ENCODE data around the gene USP32. TPM values are rescaled to one million over a fixed set of nuclear protein-coding genes. Genes with fewer than 3 reads are reported as not detected.

Gene USP32
- total and polyA plus RNA-seq, 5 donors, result 13.3 to 43.2 (median 32.8) TPM

DNA sequence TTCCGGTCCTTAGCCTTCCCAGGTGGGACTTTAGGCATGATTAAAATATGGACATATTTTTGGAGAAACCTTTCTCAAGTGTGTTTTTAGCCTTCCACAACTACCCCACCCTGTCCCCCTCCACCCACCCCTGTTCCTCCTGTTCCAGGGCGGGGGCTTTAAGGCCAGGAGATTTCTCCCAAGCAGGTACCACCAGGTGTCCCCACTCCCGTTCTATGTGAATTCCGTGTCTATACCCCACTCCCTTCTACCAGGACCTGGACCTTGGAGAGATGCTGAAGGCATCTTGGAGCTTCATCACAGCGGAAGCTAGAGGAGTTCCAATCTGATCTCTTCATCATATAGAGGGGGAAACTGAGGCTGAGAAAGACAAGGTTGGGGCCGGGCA, 232.5 kb downstream of the USP32 start:
- Histone ChIP-seq H3K9me3 (ENCODE audit: control insufficient read depth, low read length) (no peaks in the 10 kb centered on the region), H3K4me1 (ENCODE audit: control insufficient read depth, insufficient read depth, low read length) (peaks cover 7% of the 10 kb centered on the region), H3K27ac (ENCODE audit: low read length) (no peak overlapping the region), H3K4me3 (ENCODE audit: low read length) (no peak overlapping the region), H3K27me3 (ENCODE audit: control insufficient read depth, insufficient read depth) (no peaks in the 10 kb centered on the region)
- intact Hi-C loops (cut with DNase I), result no loop called here
- ATAC-seq (no peak), DNase-seq (no peak)
- WGBS, result 70% methylated on average over 6 of the region's 6 CpGs

DNA sequence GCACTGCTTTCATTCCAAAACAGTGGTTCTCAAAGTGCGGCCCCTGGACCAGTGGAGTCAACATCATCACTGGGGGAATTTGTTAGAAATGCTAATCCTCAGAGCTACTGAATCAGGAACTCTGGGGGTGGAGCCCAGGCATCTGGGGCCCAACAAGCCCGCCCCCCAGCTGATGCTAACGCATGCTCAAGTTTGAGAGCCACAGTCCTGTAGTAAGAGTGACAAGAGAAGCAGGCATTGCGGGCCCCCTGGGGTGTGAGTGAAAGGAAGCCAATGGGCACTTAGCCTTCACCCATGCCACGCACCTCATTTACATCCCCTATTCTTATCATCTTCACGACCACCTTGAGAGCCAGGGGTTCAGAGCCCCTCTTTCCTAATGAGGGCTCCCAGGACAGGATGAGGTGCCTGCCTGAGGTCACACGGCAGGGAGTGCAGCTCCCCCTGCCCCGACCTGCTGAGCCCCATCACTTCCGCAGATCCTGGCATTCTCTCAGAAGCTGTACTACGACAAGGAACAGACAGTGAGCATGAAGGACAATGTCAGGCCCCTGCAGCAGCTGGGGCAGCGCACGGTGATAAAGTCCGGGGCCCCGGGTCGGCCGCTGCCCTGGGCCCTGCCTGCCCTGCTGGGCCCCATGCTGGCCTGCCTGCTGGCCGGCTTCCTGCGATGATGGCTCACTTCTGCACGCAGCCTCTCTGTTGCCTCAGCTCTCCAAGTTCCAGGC, 233.0 kb downstream of the USP32 start:
- DNase-seq, result no peak
- no peaks in the 10 kb centered on the region for H3K27me3 ChIP-seq (ENCODE audit: control insufficient read depth, insufficient read depth)
- peaks cover 7% of the 10 kb centered on the region for H3K4me1 ChIP-seq (ENCODE audit: control insufficient read depth, insufficient read depth, low read length)
- H3K27ac ChIP-seq (ENCODE audit: low read length), result no peak overlapping the region
- H3K4me3 ChIP-seq (ENCODE audit: low read length), result no peak overlapping the region
- intact Hi-C loops (cut with DNase I), result no loop called here
- ATAC-seq, result no peak
- H3K9me3 ChIP-seq (ENCODE audit: control insufficient read depth, low read length), result no peaks in the 10 kb centered on the region
- WGBS, result 35% methylated on average over 19 of the region's 19 CpGs

GRCh38 chr17:60157487-60158040, 234.4 kb downstream of the USP32 start:
- H3K9me3 ChIP-seq (ENCODE audit: control insufficient read depth, low read length), result no peaks in the 10 kb centered on the region
- intact Hi-C loops (cut with DNase I), result no loop called here
- H3K4me3 ChIP-seq (ENCODE audit: low read length), result no peak overlapping the region
- H3K27me3 ChIP-seq (ENCODE audit: control insufficient read depth, insufficient read depth), result no peaks in the 10 kb centered on the region
- H3K4me1 ChIP-seq (ENCODE audit: control insufficient read depth, insufficient read depth, low read length), result peaks cover 5% of the 10 kb centered on the region
- no peak overlapping the region for H3K27ac ChIP-seq (ENCODE audit: low read length)
- DNase-seq (no peak), ATAC-seq (no peak)
- WGBS, result 75% methylated on average over 18 of the region's 18 CpGs

DNA sequence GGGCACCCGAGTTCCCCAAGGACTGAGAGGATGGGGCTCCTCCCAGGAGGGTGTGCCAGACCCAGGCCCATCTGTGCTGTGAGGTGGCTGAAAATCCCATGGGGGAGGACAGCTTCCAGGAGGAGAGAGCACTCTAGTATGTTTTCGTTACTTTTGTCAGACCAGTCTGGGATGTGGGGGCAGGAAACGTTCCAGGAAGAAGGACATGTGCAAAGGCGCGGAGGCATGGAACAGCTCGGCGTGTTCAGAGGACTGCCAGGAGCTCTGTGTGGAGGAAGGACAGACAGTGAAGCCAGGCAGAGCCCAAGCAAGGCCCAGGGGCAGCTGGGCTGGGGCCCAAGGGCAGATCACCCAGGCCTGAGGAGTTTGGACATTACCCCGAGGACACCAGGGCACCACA, 235.2 kb downstream of the USP32 start:
- no peak overlapping the region for H3K27ac ChIP-seq (ENCODE audit: low read length)
- no peaks in the 10 kb centered on the region for H3K27me3 ChIP-seq (ENCODE audit: control insufficient read depth, insufficient read depth)

DNA sequence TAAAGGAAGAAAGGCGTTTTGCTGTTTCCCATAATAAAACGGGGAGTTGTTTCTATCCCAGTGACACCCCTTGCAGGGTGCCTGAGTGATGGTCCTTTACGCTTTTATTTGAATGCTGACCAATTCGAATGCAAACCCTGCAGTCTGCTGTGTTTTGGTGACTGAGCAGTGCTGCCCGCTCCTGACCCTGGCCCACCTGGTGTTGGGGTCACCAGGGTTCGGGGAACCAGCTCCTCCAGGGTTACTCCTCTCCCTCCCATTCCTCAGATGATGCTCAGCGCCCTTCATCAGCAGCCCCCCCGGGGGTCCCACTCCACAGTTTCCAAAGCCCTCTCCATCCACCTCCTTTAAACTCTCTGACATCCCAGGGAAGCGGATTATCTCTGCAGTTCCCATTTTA, 236.1 kb downstream of the USP32 start:
- no peak overlapping the region for H3K27ac ChIP-seq (ENCODE audit: low read length)
- H3K9me3 ChIP-seq (ENCODE audit: control insufficient read depth, low read length), result no peaks in the 10 kb centered on the region
- DNase-seq (no peak), ATAC-seq (no peak)
- H3K4me3 ChIP-seq (ENCODE audit: low read length), result no peak overlapping the region
- H3K27me3 ChIP-seq (ENCODE audit: control insufficient read depth, insufficient read depth), result no peaks in the 10 kb centered on the region
- WGBS, result 71% methylated on average over 9 of the region's 9 CpGs
- intact Hi-C loops (cut with DNase I), result no loop called here
- no peaks in the 10 kb centered on the region for H3K4me1 ChIP-seq (ENCODE audit: control insufficient read depth, insufficient read depth, low read length)

More for the DNA sequence above, 235.2 kb downstream of the USP32 start:
- H3K4me1 ChIP-seq (ENCODE audit: control insufficient read depth, insufficient read depth, low read length), result no peaks in the 10 kb centered on the region
- no peaks in the 10 kb centered on the region for H3K9me3 ChIP-seq (ENCODE audit: control insufficient read depth, low read length)
- DNase-seq (no peak), ATAC-seq (no peak)
- intact Hi-C loops (cut with DNase I), result no loop called here
- WGBS, result 70% methylated on average over 8 of the region's 8 CpGs
- H3K4me3 ChIP-seq (ENCODE audit: low read length), result no peak overlapping the region

- ATAC-seq (no peak), DNase-seq (no peak)
- no peaks in the 10 kb centered on the region for H3K27me3 ChIP-seq (ENCODE audit: control insufficient read depth, insufficient read depth)
- 54% methylated on average over 3 of the region's 3 CpGs for WGBS
- intact Hi-C loops (cut with DNase I), result no loop called here
- no peak overlapping the region for H3K27ac ChIP-seq (ENCODE audit: low read length)
- H3K4me1 ChIP-seq (ENCODE audit: control insufficient read depth, insufficient read depth, low read length), result no peaks in the 10 kb centered on the region
- H3K9me3 ChIP-seq (ENCODE audit: control insufficient read depth, low read length), result no peaks in the 10 kb centered on the region
- H3K4me3 ChIP-seq (ENCODE audit: low read length), result no peak overlapping the region
These were observed 236.5 kb downstream of the USP32 start for GRCh38 chr17:60155427-60155814.

DNA sequence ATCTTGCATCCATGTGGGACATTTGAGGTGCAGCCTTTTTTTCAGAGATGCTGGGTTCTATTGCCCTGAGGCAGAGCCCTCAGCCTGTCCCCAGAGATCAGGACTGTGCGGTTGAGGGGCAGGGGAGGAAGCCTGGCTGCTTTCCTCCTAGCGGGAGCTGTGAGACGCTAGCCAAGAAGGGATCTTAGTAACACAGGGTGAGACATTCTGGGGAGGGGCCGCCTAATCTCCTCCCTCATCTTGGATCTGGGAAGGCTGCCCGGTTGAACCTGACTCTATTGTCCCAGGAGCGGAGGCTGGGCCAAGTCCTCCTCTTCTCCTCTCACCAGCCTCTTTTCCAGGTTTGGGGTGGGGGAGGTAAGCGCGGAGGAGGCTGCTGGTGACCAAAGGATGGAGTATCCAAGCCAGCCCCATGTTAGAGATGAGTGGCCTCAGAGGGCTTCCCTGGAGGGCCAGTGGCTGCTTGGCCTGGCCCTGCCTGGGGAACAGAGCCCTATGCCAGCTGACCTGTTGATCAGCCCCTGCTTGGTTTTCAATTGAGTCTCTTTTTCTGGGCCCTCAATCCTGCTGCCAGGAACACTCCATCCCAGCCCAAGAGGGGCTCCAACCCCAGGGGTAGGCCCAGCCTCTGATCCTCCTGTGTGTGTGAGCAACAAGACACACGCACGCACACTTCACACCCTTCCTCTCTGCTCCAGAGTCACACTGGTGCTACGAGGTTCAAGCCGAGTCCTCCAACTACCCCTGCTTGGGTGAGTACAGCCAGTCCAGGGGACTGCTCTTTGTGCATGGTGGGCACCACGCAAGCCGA, 237.1 kb downstream of the USP32 start:
- WGBS, result 53% methylated on average over 14 of the region's 14 CpGs
- H3K4me1 ChIP-seq (ENCODE audit: control insufficient read depth, insufficient read depth, low read length), result no peaks in the 10 kb centered on the region
- DNase-seq, result no peak
- peak overlapping the region; percentile 31 for H3K27ac ChIP-seq (ENCODE audit: low read length)
- H3K27me3 ChIP-seq (ENCODE audit: control insufficient read depth, insufficient read depth), result no peaks in the 10 kb centered on the region
- H3K9me3 ChIP-seq (ENCODE audit: control insufficient read depth, low read length), result no peaks in the 10 kb centered on the region
- H3K4me3 ChIP-seq (ENCODE audit: low read length), result no peak overlapping the region
- peak in 1 of 2 donors; percentile 40 for ATAC-seq
- intact Hi-C loops (cut with DNase I), result no loop called here

DNA sequence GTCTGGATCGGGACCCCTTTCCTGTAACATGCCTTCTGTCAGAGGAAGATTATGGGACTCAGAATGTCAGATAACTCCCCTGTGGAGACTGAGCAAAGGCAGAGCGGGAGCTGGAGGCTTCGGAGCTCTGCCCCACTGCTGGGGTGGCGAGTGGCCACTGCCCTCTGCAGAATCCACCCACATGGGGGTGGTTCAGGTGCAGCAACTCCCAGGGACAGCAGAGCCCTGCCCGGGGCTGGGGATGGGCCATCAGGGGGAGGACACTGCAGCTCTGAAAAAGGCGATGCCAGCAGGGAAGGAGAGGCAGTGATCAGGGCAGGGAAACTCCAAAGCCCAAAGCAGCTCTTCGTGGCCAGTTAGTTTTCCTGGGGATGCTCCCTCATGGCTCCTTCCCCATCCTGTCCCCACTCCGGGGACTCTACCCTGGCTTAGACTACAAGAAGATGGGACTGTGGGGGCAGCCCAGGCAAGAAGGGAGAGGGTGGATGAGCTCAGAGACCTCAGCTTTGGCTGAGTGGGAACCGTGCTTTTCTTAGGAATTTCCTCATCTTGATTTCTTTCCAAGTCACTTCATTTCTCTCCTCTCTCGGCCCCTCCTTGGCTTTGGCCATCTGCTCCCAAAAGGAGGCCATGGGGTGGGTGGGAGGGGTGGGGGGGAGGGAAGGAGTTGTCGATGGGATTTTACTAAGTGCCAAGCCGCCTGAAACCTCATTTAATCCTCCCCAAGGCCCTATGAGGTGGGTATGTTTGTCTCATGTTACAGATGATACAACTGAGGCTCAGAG, 238.1 kb downstream of the USP32 start:
- ATAC-seq (no peak), DNase-seq (no peak)
- 47% methylated on average over 12 of the region's 12 CpGs for WGBS
- no peak overlapping the region for H3K27ac ChIP-seq (ENCODE audit: low read length)
- H3K27me3 ChIP-seq (ENCODE audit: control insufficient read depth, insufficient read depth), result no peaks in the 10 kb centered on the region
- no peak overlapping the region for H3K4me3 ChIP-seq (ENCODE audit: low read length)
- intact Hi-C loops (cut with DNase I), result no loop called here
- no peaks in the 10 kb centered on the region for H3K4me1 ChIP-seq (ENCODE audit: control insufficient read depth, insufficient read depth, low read length)
- H3K9me3 ChIP-seq (ENCODE audit: control insufficient read depth, low read length), result no peaks in the 10 kb centered on the region

- H3K27ac ChIP-seq (ENCODE audit: low read length), result no peak overlapping the region
- 35% methylated on average over 5 of the region's 5 CpGs for WGBS
- H3K27me3 ChIP-seq (ENCODE audit: control insufficient read depth, insufficient read depth), result no peaks in the 10 kb centered on the region
- H3K9me3 ChIP-seq (ENCODE audit: control insufficient read depth, low read length), result no peaks in the 10 kb centered on the region
- no peaks in the 10 kb centered on the region for H3K4me1 ChIP-seq (ENCODE audit: control insufficient read depth, insufficient read depth, low read length)
- DNase-seq (no peak), ATAC-seq (no peak)
- intact Hi-C loops (cut with DNase I), result no loop called here
- peak overlapping the region; percentile 36 for H3K4me3 ChIP-seq (ENCODE audit: low read length)
These were observed 240.6 kb downstream of the USP32 start for GRCh38 chr17:60151355-60151754.

GRCh38 chr17:60149691-60150582, 242.0 kb downstream of the USP32 start, which contains the start of gene CA4:
Gene CA4, plus strand, starts transcription at chr17:60149973. Its CDS starts 62 bp downstream, at chr17:60150035.
- H3K9me3 ChIP-seq (ENCODE audit: control insufficient read depth, low read length), result no peaks in the 10 kb centered on the region
- no peaks in the 10 kb centered on the region for H3K4me1 ChIP-seq (ENCODE audit: control insufficient read depth, insufficient read depth, low read length)
- DNase-seq (peak in 2 of 3 donors; percentile 64 to 71), ATAC-seq (peak in 1 of 2 donors; percentile 15)
- WGBS, result 3% methylated on average over 81 of the region's 81 CpGs
- no peaks in the 10 kb centered on the region for H3K27me3 ChIP-seq (ENCODE audit: control insufficient read depth, insufficient read depth)
- intact Hi-C loops (cut with DNase I), result loop anchor here in 2 of 4 donors (10.0 kb wide), 1 partner anchor 285 kb away; no protein-coding TSS in a partner anchor
- H3K4me3 ChIP-seq (ENCODE audit: low read length), result peak within 1 kb of the TSS; percentile 36
- no peak within 1 kb of the TSS for H3K27ac ChIP-seq (ENCODE audit: low read length)

Data from right cardiac atrium (tissue), 5 donors.